ENCODE results near the gene FARS2. TPM values are rescaled to one million over a fixed set of nuclear protein-coding genes. Genes with fewer than 3 reads are reported as not detected.

Gene FARS2
- total RNA-seq, 2 donors from 2014 or later = 8.2 to 29.0 TPM

- no peak for ATAC-seq
- DNase-seq (ENCODE audit: low spot score in 2 of 2) = no peak
- peaks cover 31 to 39% of the 10 kb centered on the region in 2 donors for H3K36me3 Mint-ChIP-seq
- H3K9me3 Mint-ChIP-seq = peaks cover 16 to 25% of the 10 kb centered on the region in 2 donors
- no peak overlapping the region for H3K27ac Mint-ChIP-seq
Observed at GRCh38 chr6:5749016-5749650, 487.8 kb downstream of the FARS2 start.

GRCh38 chr6:5749651-5750215, 488.4 kb downstream of the FARS2 start:
- DNase-seq (ENCODE audit: low spot score in 2 of 2) (no peak), ATAC-seq (no peak)
- H3K36me3 Mint-ChIP-seq = peaks cover 33 to 45% of the 10 kb centered on the region in 2 donors
- peaks cover 22 to 27% of the 10 kb centered on the region in 2 donors for H3K9me3 Mint-ChIP-seq
- H3K27ac Mint-ChIP-seq = peak overlapping the region in 1 of 2 donors; percentile 52

- DNase-seq (ENCODE audit: low spot score in 2 of 2) (no peak), ATAC-seq (no peak)
- H3K9me3 Mint-ChIP-seq = peaks cover 25 to 39% of the 10 kb centered on the region in 2 donors
- H3K36me3 Mint-ChIP-seq = peaks cover 50 to 60% of the 10 kb centered on the region in 2 donors
- H3K27ac Mint-ChIP-seq = no peak overlapping the region
Observed at GRCh38 chr6:5751525-5752390, 490.4 kb downstream of the FARS2 start.

- peaks cover 25 to 39% of the 10 kb centered on the region in 2 donors for H3K9me3 Mint-ChIP-seq
- no peak overlapping the region for H3K27ac Mint-ChIP-seq
- DNase-seq (ENCODE audit: low spot score in 2 of 2) (no peak), ATAC-seq (no peak)
- H3K36me3 Mint-ChIP-seq = peaks cover 50 to 60% of the 10 kb centered on the region in 2 donors
Observed at GRCh38 chr6:5752391-5752680, 491.0 kb downstream of the FARS2 start.

GRCh38 chr6:5753209-5753608, 491.9 kb downstream of the FARS2 start:
- no peak overlapping the region for H3K27ac Mint-ChIP-seq
- no peak for DNase-seq (ENCODE audit: low spot score in 2 of 2)
- ATAC-seq = no peak
- peaks cover 25 to 39% of the 10 kb centered on the region in 2 donors for H3K9me3 Mint-ChIP-seq
- peaks cover 50 to 60% of the 10 kb centered on the region in 2 donors for H3K36me3 Mint-ChIP-seq

- ATAC-seq (no peak), DNase-seq (ENCODE audit: low spot score in 2 of 2) (no peak)
- H3K9me3 Mint-ChIP-seq = peaks cover 22 to 36% of the 10 kb centered on the region in 2 donors
Observed at GRCh38 chr6:5754904-5755303, 493.6 kb downstream of the FARS2 start.

GRCh38 chr6:5759571-5759970, 498.3 kb downstream of the FARS2 start:
- peaks cover 5 to 14% of the 10 kb centered on the region in 2 donors for H3K9me3 Mint-ChIP-seq
- H3K27ac Mint-ChIP-seq = no peak overlapping the region
- DNase-seq (ENCODE audit: low spot score in 2 of 2) (no peak), ATAC-seq (no peak)
- H3K36me3 Mint-ChIP-seq = peaks cover 19 to 22% of the 10 kb centered on the region in 2 donors

More at GRCh38 chr6:5754904-5755303, 493.6 kb downstream of the FARS2 start:
- Mint-ChIP-seq H3K27ac (no peak overlapping the region), H3K36me3 (peaks cover 45 to 56% of the 10 kb centered on the region in 2 donors)

- ATAC-seq (no peak), DNase-seq (ENCODE audit: low spot score in 2 of 2) (no peak)
- H3K9me3 Mint-ChIP-seq = peaks cover 0 to 1% of the 10 kb centered on the region in 2 donors
- H3K36me3 Mint-ChIP-seq = peaks cover 2 to 7% of the 10 kb centered on the region in 2 donors
- H3K27ac Mint-ChIP-seq = no peak overlapping the region
Observed at GRCh38 chr6:5761370-5761769, 500.1 kb downstream of the FARS2 start.

GRCh38 chr6:5762561-5762968, 501.3 kb downstream of the FARS2 start:
- DNase-seq (ENCODE audit: low spot score in 2 of 2) (no peak), ATAC-seq (no peak)
- no peak overlapping the region for H3K27ac Mint-ChIP-seq
- H3K9me3 Mint-ChIP-seq = peaks cover 0 to 2% of the 10 kb centered on the region in 2 donors
- H3K36me3 Mint-ChIP-seq = peaks cover 0 to 10% of the 10 kb centered on the region in 2 donors

GRCh38 chr6:5763407-5763806, 502.1 kb downstream of the FARS2 start:
- peaks cover 1 to 5% of the 10 kb centered on the region in 2 donors for H3K9me3 Mint-ChIP-seq
- DNase-seq (ENCODE audit: low spot score in 2 of 2) = no peak

GRCh38 chr6:5763871-5764270, 502.6 kb downstream of the FARS2 start:
- DNase-seq (ENCODE audit: low spot score in 2 of 2) = no peak

More at GRCh38 chr6:5763407-5763806, 502.1 kb downstream of the FARS2 start:
- peak in 1 of 2 donors; percentile 45 for ATAC-seq
- H3K27ac Mint-ChIP-seq = no peak overlapping the region
- peaks cover 1 to 15% of the 10 kb centered on the region in 2 donors for H3K36me3 Mint-ChIP-seq

GRCh38 chr6:5764401-5764955, 503.2 kb downstream of the FARS2 start:
- peaks cover 5 to 7% of the 10 kb centered on the region in 2 donors for H3K9me3 Mint-ChIP-seq
- no peak overlapping the region for H3K27ac Mint-ChIP-seq
- DNase-seq (ENCODE audit: low spot score in 2 of 2) (no peak), ATAC-seq (no peak)
- H3K36me3 Mint-ChIP-seq = peaks cover 11 to 23% of the 10 kb centered on the region in 2 donors

More at GRCh38 chr6:5763871-5764270, 502.6 kb downstream of the FARS2 start:
- ATAC-seq = no peak
- Mint-ChIP-seq H3K9me3 (peaks cover 5 to 6% of the 10 kb centered on the region in 2 donors), H3K27ac (no peak overlapping the region), H3K36me3 (peaks cover 6 to 19% of the 10 kb centered on the region in 2 donors)

- Mint-ChIP-seq H3K36me3 (peaks cover 11 to 25% of the 10 kb centered on the region in 2 donors), H3K9me3 (peaks cover 5 to 7% of the 10 kb centered on the region in 2 donors), H3K27ac (no peak overlapping the region)
- no peak for ATAC-seq
- no peak for DNase-seq (ENCODE audit: low spot score in 2 of 2)
Observed at GRCh38 chr6:5765141-5765760, 503.9 kb downstream of the FARS2 start.

GRCh38 chr6:5766260-5766659, 504.9 kb downstream of the FARS2 start:
- Mint-ChIP-seq H3K9me3 (peaks cover 5 to 7% of the 10 kb centered on the region in 2 donors), H3K36me3 (peaks cover 11 to 21% of the 10 kb centered on the region in 2 donors), H3K27ac (no peak overlapping the region)
- ATAC-seq (no peak), DNase-seq (ENCODE audit: low spot score in 2 of 2) (no peak)

- peaks cover 5 to 7% of the 10 kb centered on the region in 2 donors for H3K9me3 Mint-ChIP-seq
- ATAC-seq = no peak
- no peak for DNase-seq (ENCODE audit: low spot score in 2 of 2)
- H3K27ac Mint-ChIP-seq = no peak overlapping the region
- peaks cover 11 to 23% of the 10 kb centered on the region in 2 donors for H3K36me3 Mint-ChIP-seq
Observed at GRCh38 chr6:5767471-5767870, 506.2 kb downstream of the FARS2 start.

GRCh38 chr6:5771211-5771610, 509.9 kb downstream of the FARS2 start:
- ATAC-seq (no peak), DNase-seq (ENCODE audit: low spot score in 2 of 2) (no peak)
- Mint-ChIP-seq H3K27ac (no peak overlapping the region), H3K9me3 (peaks cover 5 to 7% of the 10 kb centered on the region in 2 donors), H3K36me3 (peaks cover 11 to 23% of the 10 kb centered on the region in 2 donors)

Measured in activated naive CD4-positive, alpha-beta T cell treated with anti-CD3 and anti-CD28 coated beads, Interleukin-2, amount 50 U/mL, for 72 hours (primary cell).